Measurements from ENCODE around the gene AHCTF1.
"Not testable (repeated sequence)": the region's sequence is repeated elsewhere in the genome, so short reads cannot be mapped to it uniquely, and the experiment has no call there.

The AHCTF1 gene

GRCh38 chr1:246921481-246921880 lies 10.3 kb downstream of the AHCTF1 start:
- DNase-seq: no peak

- DNase-seq: no peak
Observed at GRCh38 chr1:246919902-246920301, 11.8 kb downstream of the AHCTF1 start.

- not testable (repeated sequence) for DNase-seq
Observed at GRCh38 chr1:246916026-246916923, 15.5 kb downstream of the AHCTF1 start.

- no peak for DNase-seq
Observed at GRCh38 chr1:246907472-246907871, 24.3 kb downstream of the AHCTF1 start.

GRCh38 chr1:246906833-246907232 lies 24.9 kb downstream of the AHCTF1 start:
- no peak for DNase-seq

- DNase-seq: no peak
Observed at GRCh38 chr1:246901874-246902273, 29.9 kb downstream of the AHCTF1 start.

GRCh38 chr1:246897302-246897701 lies 34.4 kb downstream of the AHCTF1 start:
- DNase-seq: no peak

- no peak for DNase-seq
Observed at GRCh38 chr1:246893191-246893939, 38.4 kb downstream of the AHCTF1 start.

GRCh38 chr1:246891105-246891504 lies 40.6 kb downstream of the AHCTF1 start:
- no peak for DNase-seq

- DNase-seq: no peak
Observed at GRCh38 chr1:246888522-246888921, 43.2 kb downstream of the AHCTF1 start.

- not testable (repeated sequence) for DNase-seq
Observed at GRCh38 chr1:246885389-246885788, 46.4 kb downstream of the AHCTF1 start.

GRCh38 chr1:246878551-246878950 lies 53.2 kb downstream of the AHCTF1 start:
- no peak for DNase-seq

- DNase-seq: no peak
Observed at GRCh38 chr1:246876431-246876830, 55.3 kb downstream of the AHCTF1 start.

GRCh38 chr1:246875041-246876026 lies 56.4 kb downstream of the AHCTF1 start:
- DNase-seq: no peak

GRCh38 chr1:246865921-246866320 lies 65.8 kb downstream of the AHCTF1 start:
- DNase-seq: no peak

- not testable (repeated sequence) for DNase-seq
Observed at GRCh38 chr1:246863791-246864190, 68.0 kb downstream of the AHCTF1 start.

- no peak for DNase-seq
Observed at GRCh38 chr1:246860401-246860800, 71.3 kb downstream of the AHCTF1 start.

- no peak for DNase-seq
Observed at GRCh38 chr1:246856371-246856770, 75.4 kb downstream of the AHCTF1 start.

GRCh38 chr1:246850640-246851039 lies 81.1 kb downstream of the AHCTF1 start:
- DNase-seq: not testable (repeated sequence)

- no peak for DNase-seq
Observed at GRCh38 chr1:246843876-246844275, 87.9 kb downstream of the AHCTF1 start.

- DNase-seq: not testable (repeated sequence)
Observed at GRCh38 chr1:246840761-246841160, 91.0 kb downstream of the AHCTF1 start.

- no peak for DNase-seq
Observed at GRCh38 chr1:246838118-246838456, 93.7 kb downstream of the AHCTF1 start.
